Activated naive CD4-positive, alpha-beta T cell treated with anti-CD3 and anti-CD28 coated beads for 36 hours (primary cell): ENCODE measurements around the gene C9orf43. TPM values are rescaled to one million over a fixed set of nuclear protein-coding genes. Genes with fewer than 3 reads are reported as not detected.

Source experiments
- CTCF ChIA-PET: fragments of 350-600 bp; sonication (Branson Sonifier 250); formaldehyde crosslinking; loops from one replicate; lab custom pipeline; 2021; ENCODE audit warnings: antibody characterized with exemption; lab: Charles Lee
- DNase-seq: peaks from one replicate; pipeline ENCODE4 v3.0.0-alpha.2; 2020
- H3K27ac Mint-ChIP-seq: one replicate; pipeline ENCODE4 v1.8.0; 2021; ENCODE audit warnings: mild to moderate bottlenecking, mixed read lengths
- H3K27me3 Mint-ChIP-seq: one replicate; pipeline ENCODE4 v1.8.0; 2021; ENCODE audit warnings: low read depth, mixed read lengths
- H3K36me3 Mint-ChIP-seq: one replicate; pipeline ENCODE4 v1.8.0; 2021; ENCODE audit warnings: low read depth, mixed read lengths
- H3K4me1 Mint-ChIP-seq: one replicate; pipeline ENCODE4 v1.8.0; 2021; ENCODE audit warnings: low read depth, mixed read lengths
- H3K4me3 Mint-ChIP-seq: one replicate; pipeline ENCODE4 v1.8.0; 2021; ENCODE audit warnings: mild to moderate bottlenecking, moderate library complexity, mixed read lengths
- H3K9me3 Mint-ChIP-seq: one replicate; pipeline ENCODE4 v1.8.0; 2021; ENCODE audit warnings: mixed read lengths
- intact Hi-C: fragments of 100-400 bp; cut with micrococcal nuclease; formaldehyde crosslinking; loops from one replicate; pipeline ENCODE4 v1.15.1; 2023
- total RNA-seq, 2 experiments: library from RNA; stranded (reverse); gene quantifications; one replicate each; pipeline ENCODE4 v1.2.3, GENCODE V29; 2021

Gene C9orf43
- total RNA-seq, 2 experiments from 2014 or later: 0.83 to 0.84 TPM

DNA sequence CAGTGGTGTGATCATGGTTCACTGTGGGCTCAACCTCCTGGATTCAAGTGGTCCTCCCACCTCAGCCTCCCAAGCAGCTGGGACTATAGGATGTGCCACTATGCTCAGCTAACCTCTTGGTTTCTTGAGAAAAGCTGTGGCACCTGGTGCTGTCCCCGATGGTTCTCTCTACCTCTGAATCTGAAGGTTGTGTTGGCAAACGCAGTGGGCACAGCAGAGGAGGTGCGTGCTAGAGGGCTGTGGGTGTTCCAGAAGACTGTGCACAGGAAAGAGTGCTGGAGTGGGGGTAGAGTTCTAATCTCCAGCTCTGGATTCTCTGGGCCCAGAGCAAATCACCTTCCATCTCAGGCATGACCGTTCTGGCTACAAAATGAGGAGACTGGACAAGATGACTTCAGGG lies 65.4 kb downstream of the C9orf43 start:
- no peaks in the 10 kb centered on the region for H3K36me3 Mint-ChIP-seq
- H3K9me3 Mint-ChIP-seq: no peaks in the 10 kb centered on the region
- H3K4me1 Mint-ChIP-seq: peaks cover 10% of the 10 kb centered on the region
- H3K27me3 Mint-ChIP-seq: no peaks in the 10 kb centered on the region
- no peak overlapping the region for H3K27ac Mint-ChIP-seq
- no peak overlapping the region for H3K4me3 Mint-ChIP-seq
- no peak for DNase-seq
- CTCF ChIA-PET: no interaction called here
- intact Hi-C loops: no loop called here

DNA sequence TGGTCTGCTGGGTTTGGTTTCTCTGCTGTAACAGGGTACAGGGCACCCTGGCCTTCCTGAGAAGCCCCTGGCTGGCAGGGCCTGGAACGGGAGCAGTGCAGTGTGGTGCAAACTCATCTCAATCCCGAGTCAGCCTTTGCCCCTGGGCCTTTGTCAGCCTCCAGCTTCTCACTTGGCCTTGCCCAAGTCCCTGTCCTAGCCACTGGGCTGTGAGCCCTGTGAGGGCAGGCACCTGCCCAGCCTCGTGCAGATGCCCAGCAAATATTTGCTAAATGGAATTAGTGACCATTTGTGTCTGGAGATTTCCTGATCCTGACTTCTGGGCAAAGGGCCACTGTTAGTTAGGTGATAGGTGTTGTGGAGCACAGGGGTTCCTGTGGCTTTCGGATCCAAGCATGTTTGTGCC lies 66.0 kb downstream of the C9orf43 start:
- Mint-ChIP-seq H3K36me3 (no peaks in the 10 kb centered on the region), H3K27ac (no peak overlapping the region), H3K4me1 (peaks cover 10% of the 10 kb centered on the region), H3K27me3 (no peaks in the 10 kb centered on the region), H3K9me3 (no peaks in the 10 kb centered on the region), H3K4me3 (no peak overlapping the region)
- intact Hi-C loops: no loop called here
- DNase-seq: no peak
- CTCF ChIA-PET: no interaction called here

DNA sequence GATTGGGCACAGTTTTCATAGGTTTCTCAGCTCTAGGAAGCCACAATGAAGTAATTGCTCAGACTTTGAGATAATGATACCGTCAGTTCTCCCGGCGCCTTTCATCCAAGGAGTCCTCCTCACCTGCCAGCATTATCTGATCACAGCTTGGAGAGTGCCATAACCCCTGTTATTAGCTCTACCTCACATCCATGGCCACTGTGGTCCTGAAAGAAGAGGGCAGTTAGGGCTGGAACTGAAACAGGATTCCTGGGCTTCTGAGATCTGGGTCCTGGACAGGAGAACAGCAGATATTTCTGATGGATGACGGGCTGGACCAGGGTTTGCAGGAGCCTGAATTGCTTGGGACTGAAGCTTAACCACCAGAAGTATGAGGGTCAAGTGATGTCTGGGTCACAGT lies 66.5 kb downstream of the C9orf43 start:
- DNase-seq: no peak
- intact Hi-C loops: no loop called here
- Mint-ChIP-seq H3K9me3 (no peaks in the 10 kb centered on the region), H3K4me3 (no peak overlapping the region), H3K27me3 (no peaks in the 10 kb centered on the region), H3K27ac (no peak overlapping the region), H3K4me1 (peaks cover 10% of the 10 kb centered on the region), H3K36me3 (no peaks in the 10 kb centered on the region)
- CTCF ChIA-PET: interaction anchor here (0.6 kb wide), 1 partner anchor 457 kb away, joined by 3 read pairs; no protein-coding TSS in a partner anchor

DNA sequence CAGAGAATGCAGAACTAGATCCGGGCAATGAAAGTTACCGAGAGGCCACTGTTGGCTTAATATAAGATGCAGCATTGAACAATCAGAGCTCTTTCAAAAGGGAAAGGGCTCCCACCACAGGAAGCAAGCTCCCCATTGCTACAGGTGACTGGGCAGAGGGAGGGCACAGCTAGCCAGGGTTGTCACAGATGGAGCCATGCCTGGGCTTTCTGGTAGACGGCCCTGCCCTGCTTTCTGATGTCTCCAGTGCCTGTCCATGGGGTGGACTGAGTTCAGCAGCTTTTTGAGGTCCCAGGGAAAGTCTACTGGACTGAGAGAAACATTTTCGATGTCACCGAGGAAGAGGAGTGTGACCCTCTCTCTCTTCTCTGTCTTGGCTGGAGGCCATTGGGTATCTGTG lies 67.1 kb downstream of the C9orf43 start:
- Mint-ChIP-seq H3K36me3 (no peaks in the 10 kb centered on the region), H3K27ac (no peak overlapping the region), H3K9me3 (no peaks in the 10 kb centered on the region), H3K27me3 (no peaks in the 10 kb centered on the region), H3K4me3 (no peak overlapping the region), H3K4me1 (peaks cover 10% of the 10 kb centered on the region)
- no peak for DNase-seq
- intact Hi-C loops: no loop called here
- CTCF ChIA-PET: interaction anchor here (0.6 kb wide), 1 partner anchor 457 kb away, joined by 3 read pairs; no protein-coding TSS in a partner anchor

DNA sequence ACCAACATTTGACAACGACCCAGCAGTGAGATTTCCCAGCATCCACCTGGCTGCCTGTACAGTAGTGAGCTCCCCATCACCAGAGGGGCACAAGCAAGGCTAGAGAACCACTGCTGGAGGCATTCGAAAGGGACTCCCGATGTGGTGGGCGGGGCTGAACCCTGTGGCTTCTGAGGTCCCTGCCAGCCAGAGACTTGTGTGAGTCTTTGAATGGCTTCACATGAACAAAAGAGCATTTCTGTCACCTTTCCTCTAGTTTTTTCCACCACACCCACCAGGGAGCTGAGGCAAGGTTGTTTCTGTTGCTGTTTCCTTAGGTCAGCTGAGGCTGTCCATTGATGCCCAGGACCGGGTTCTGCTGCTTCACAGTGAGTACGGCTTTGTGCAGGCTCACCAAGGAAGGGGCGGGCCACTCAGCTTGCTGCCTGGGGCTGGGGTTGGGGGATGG lies 68.7 kb downstream of the C9orf43 start:
- no peak overlapping the region for H3K4me3 Mint-ChIP-seq

More for the DNA sequence above, 68.7 kb downstream of the C9orf43 start:
- Mint-ChIP-seq H3K9me3 (no peaks in the 10 kb centered on the region), H3K4me1 (peaks cover 10% of the 10 kb centered on the region), H3K27me3 (no peaks in the 10 kb centered on the region), H3K27ac (no peak overlapping the region), H3K36me3 (no peaks in the 10 kb centered on the region)
- CTCF ChIA-PET: no interaction called here
- intact Hi-C loops: no loop called here
- peak; percentile 11 for DNase-seq

Other genes starting within 250 kb of the C9orf43 start
- 10 to 100 TPM; 14.7 to 15.8 TPM for gene FKBP15, start 189.5 kb upstream of the C9orf43 start, total RNA-seq
- gene SLC31A1, start 189.2 kb upstream of the C9orf43 start, total RNA-seq: 1 to 10 TPM; 8.1 to 8.2 TPM
- gene CDC26, start 135.2 kb upstream of the C9orf43 start, total RNA-seq: 10 to 100 TPM; 36.3 to 38.1 TPM
- 10 to 100 TPM; 39.9 to 44.3 TPM for gene PRPF4, start 135.1 kb upstream of the C9orf43 start, total RNA-seq
- not detected for gene RNF183, start 107.4 kb upstream of the C9orf43 start, total RNA-seq
- gene WDR31, start 70.5 kb upstream of the C9orf43 start, total RNA-seq: under 1 TPM; 0.81 to 0.88 TPM
- 1 to 10 TPM; 7.7 to 8.3 TPM for gene BSPRY, start 61.2 kb upstream of the C9orf43 start, total RNA-seq
- 1 to 10 TPM; 8.9 to 9.5 TPM for gene HDHD3, start 33.8 kb upstream of the C9orf43 start, total RNA-seq
- 10 to 100 TPM; 16.1 to 17.7 TPM for gene ALAD, start 9.5 kb upstream of the C9orf43 start, total RNA-seq
- gene POLE3, start 72 bp upstream of the C9orf43 start, total RNA-seq: 10 to 100 TPM; 34.1 to 37.4 TPM
- gene RGS3, start 53.0 kb downstream of the C9orf43 start, total RNA-seq: 10 to 100 TPM; 11.9 to 12.6 TPM